ENCODE measurements around the gene NEK5.

DNA sequence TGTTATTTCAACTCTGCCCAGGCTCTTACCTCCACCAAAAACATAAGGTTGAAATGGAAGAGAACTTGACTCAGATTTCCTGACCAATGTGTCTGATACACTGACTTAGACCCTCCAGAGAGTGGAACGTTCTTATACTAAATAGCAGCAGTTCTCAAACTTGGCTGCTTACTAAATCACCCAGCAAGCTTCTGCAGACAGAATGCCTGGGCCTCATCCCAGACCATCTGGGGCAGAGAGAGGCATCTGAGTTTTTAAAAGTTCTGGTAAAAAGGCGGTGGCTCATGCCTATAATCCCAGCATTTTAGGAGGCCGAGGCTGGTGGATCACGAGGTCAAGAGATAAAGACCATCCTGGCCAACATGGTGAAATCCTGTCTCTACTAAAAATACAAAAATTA, 46.3 kb downstream of the NEK5 start:
- TF ChIP-seq, protein P1, sequence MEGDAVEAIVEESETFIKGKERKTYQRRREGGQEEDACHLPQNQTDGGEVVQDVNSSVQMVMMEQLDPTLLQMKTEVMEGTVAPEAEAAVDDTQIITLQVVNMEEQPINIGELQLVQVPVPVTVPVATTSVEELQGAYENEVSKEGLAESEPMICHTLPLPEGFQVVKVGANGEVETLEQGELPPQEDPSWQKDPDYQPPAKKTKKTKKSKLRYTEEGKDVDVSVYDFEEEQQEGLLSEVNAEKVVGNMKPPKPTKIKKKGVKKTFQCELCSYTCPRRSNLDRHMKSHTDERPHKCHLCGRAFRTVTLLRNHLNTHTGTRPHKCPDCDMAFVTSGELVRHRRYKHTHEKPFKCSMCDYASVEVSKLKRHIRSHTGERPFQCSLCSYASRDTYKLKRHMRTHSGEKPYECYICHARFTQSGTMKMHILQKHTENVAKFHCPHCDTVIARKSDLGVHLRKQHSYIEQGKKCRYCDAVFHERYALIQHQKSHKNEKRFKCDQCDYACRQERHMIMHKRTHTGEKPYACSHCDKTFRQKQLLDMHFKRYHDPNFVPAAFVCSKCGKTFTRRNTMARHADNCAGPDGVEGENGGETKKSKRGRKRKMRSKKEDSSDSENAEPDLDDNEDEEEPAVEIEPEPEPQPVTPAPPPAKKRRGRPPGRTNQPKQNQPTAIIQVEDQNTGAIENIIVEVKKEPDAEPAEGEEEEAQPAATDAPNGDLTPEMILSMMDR (IDR thresholded peaks at IDR 0.05; ENCODE audit: extremely low read depth in 1 of 2, insufficient read depth in 1 of 2, low read depth in 1 of 2, low read length in 2 of 2) = no peak
- TF ChIP-seq POLR2A (IDR thresholded peaks at IDR 0.05; ENCODE audit: low read depth, low read length) (no peak), POLR2AphosphoS5 (IDR thresholded peaks at IDR 0.05; ENCODE audit: insufficient read depth, low read depth, low read length) (no peak), EZH2 (IDR thresholded peaks at IDR 0.05; ENCODE audit: borderline replicate concordance, low read depth, low read length, severe bottlenecking) (no peak)
- TF ChIP-seq, protein P2, sequence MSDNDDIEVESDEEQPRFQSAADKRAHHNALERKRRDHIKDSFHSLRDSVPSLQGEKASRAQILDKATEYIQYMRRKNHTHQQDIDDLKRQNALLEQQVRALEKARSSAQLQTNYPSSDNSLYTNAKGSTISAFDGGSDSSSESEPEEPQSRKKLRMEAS (IDR thresholded peaks at IDR 0.05; ENCODE audit: insufficient read depth, insufficient read length) = no peak

All from endothelial cell of umbilical vein (primary cell).